HG03520 (cell line): ENCODE data around the gene GDNF.
A peak's percentile ranks its signal among the peaks of the same experiment; 100 is the strongest.
"Not testable (repeated sequence)": the region's sequence is repeated elsewhere in the genome, so short reads cannot be mapped to it uniquely, and the experiment has no call there.

Experiments used
- ATAC-seq: cut with Tn5 transposase; IDR thresholded peaks from one replicate; pipeline ENCODE4 v1.9.1; 2021; ENCODE audit warnings: mild to moderate bottlenecking, moderate library complexity; ENCODE audit not compliant: unreplicated experiment

Gene GDNF

GRCh38 chr5:37839407-37840052 lies at the start of gene GDNF:
Gene GDNF (minus strand): TSS chr5:37840041. CDS start chr5:37834796, 5,245 bp downstream.
- no peak for ATAC-seq

DNA sequence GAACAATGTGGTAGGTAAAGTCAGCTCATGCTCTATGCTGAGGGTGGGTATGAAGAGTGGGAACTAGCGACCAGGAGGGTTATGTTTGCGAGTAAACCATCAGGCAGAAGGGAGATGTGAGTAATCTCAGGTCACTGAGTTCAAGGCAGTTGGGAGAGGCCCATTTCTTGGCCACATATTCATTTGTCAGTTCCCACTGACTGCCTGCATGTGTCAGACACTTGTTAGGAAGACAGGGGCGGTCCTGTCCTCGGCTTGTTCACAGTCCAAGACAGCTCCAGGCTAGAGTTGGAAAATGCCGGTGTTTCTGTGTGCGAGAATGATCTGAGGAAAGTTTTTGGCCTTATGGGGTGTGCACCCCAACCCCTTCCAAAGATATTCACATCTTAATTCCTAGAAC lies 48.6 kb upstream of the GDNF start:
- ATAC-seq = no peak

DNA sequence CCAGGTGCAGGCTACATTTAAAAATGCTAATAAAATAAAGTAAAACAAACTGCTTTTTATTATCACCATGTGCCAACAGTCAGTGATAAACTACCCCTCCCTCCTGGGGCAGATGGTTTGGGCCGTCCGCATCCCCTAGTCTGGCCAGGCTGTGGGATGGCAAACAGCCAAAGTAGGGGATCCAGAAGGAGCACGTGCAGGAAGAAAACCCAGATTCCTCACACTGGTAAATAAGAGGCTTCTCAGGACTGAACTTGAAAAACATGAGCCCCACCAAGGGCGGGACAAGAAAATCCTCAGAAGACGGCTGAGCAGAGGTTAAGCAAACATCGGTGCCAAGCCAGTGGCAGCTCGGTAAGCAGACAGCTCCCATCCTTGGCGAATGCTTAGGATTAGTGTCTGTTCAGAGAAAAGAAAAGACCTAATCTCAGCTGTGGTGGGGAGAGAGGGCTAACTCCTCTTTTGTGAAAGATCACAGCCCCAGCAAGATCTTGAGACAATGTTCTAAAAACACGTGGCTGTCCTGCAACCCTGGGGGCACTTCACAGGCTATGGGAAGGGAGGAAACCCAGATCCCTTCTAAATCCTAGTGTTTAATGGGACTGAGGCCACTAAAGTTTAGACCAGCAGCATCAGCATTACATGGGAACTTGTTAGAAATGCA lies 46.5 kb upstream of the GDNF start:
- ATAC-seq = no peak

DNA sequence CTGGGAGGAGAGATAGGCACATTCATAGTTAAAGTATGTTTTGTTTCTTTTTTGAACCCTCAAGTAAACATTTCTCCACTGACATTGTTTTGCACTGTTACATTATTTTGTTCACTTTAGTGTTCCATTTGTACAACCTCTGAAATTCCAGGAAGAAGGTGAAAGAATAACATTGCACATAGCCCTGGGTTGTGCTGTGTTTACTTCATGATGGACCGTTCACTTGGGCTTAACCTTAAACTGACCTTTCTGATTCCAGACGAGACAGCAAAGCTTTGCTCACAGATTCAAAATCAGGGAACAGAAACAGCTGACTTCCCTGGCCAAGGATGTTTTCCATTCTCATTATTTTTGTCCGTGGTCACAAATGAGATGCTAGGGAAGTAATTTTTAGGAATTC lies 42.8 kb upstream of the GDNF start:
- no peak for ATAC-seq

DNA sequence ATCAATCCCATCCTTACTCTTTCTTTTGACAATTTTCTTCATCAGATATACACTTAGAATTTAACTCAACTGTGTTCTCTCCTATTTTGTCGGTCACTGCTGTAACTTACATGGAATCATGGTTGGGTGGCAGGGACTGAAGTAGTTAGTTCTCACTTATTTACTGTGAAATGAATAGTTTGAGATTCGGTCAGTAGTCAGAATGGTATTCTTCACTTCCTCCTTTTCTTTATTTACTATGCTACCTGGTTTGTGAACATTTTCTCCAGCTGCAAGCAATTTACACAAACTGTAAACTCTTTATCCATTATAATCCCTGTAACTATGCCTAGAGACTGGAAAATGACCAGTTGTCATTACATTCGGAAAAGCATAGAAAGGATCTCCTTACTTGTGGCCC lies 41.5 kb upstream of the GDNF start:
- ATAC-seq = peak; percentile 93

DNA sequence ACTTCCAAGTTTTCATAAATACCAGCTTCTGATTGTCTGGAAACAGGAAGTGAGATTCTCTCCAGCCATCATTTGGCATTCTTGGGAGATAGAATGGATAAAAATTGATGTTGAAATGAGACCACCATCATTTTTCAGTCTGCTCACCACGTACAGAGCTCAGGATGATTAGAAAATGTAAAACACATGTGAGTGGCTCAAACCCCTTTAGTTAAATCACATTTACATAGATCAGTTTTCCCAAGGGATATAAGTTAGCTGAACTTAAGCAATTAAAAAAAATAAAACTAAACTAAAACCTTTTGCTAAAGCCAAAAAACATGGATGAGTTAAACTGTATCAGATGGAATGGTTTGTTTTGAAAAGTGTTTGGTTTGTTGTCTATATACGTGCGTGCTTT lies 37.1 kb upstream of the GDNF start:
- ATAC-seq = no peak

DNA sequence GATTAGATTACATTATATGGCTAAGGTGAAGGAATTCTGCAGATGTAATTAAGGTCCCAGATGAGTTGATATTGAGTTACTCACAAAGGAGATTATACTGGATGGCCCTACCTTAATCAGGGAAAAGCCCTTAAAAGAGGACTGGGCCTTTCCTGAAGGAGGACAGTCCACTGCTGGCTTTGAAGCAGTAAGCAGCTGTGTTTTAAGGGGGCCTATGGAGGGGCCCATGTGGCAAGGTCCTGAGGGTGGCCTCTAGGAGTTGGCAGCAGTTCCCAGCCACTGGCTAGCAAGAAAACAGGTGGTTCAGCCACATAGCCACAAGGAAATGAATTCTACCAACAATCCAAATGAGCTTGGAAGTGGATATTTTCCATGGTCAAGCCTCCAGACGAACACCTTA lies 36.4 kb upstream of the GDNF start:
- ATAC-seq = no peak

- ATAC-seq = peak; percentile 63
Observed at GRCh38 chr5:37875051-37875787, 35.4 kb upstream of the GDNF start.

DNA sequence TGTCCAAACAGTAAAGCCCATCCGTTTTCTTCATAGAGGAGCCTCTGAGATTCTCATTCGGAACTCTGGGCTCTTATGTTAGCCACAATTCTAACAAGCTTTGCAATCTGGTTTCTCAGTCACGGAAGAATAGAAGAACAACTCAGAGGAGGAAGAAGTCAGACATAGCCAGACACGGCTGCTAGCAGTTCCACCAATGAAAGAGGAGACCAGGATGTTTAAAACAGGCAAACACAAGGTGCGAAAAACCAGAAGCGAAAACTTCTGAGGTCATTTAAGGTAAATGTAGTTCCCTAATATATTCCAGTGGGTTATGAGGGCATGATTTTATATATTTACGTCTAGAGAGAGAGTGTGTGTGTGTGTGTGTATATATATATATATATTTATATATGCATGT lies 34.1 kb upstream of the GDNF start:
- ATAC-seq = no peak

GRCh38 chr5:37871023-37871815 lies 31.4 kb upstream of the GDNF start:
- ATAC-seq = no peak

GRCh38 chr5:37869216-37869615 lies 29.4 kb upstream of the GDNF start:
- ATAC-seq = no peak

DNA sequence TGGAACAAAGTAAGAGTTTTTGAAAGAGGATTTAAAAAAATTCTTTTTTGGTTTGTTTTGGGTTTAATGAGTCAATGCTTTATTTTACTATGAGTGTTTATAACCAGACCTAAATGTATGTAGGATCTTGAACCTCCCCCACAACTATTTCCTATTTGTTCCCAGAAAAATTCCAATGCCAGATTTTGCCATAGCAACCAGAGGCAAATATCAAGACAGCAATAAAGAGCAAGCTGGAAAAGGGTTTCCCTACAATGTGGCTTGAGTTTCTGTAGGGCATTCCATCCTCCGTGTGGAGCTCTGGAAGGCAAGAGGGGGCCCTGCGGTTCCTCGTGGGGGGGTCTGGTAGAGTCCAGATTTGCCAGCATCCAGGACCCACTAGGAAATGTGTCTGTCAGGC lies 27.8 kb upstream of the GDNF start:
- no peak for ATAC-seq

DNA sequence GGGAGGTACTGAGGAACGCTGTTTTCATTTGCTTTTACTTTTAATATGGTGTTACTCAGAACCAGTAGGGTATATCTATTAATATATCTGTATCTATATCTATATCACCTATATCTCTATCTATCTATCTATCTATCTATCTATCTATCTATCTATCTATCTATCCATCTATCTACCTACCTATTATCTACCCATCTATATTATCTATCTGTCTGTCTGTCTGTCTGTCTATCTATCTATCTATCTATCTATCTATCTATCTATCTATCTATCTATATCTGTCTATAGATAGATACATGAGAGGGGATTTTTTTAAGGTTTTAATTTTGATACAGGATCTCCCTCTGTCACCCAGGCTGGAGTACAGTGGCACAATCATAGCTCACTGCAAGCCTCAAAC lies 23.1 kb upstream of the GDNF start:
- ATAC-seq = not testable (repeated sequence)

- ATAC-seq = no peak
Observed at GRCh38 chr5:37860206-37860605, 20.4 kb upstream of the GDNF start.

- peak; percentile 99 for ATAC-seq
Observed at GRCh38 chr5:37859805-37860204, 20.0 kb upstream of the GDNF start.

- ATAC-seq = no peak
Observed at GRCh38 chr5:37858250-37858649, 18.4 kb upstream of the GDNF start.

DNA sequence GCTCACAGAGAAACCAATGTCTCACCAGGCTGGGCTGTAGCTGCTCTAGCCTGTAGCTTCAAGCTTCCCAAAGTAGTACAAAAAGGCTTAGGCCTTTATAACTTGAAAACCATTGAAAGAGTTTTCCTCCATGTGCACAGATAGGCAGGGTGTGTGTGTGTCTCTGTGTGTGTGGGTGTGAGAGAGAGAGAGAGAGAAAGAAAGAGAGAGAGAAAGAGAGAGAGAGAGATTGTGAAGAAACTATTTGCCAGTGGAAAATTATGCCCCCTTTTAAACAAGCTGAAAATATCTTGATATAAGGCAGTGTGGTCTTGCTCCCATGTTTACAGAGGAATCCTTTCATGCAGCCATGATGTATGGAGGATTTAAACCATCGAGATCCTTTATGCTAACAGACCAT lies 17.9 kb upstream of the GDNF start:
- ATAC-seq = no peak

DNA sequence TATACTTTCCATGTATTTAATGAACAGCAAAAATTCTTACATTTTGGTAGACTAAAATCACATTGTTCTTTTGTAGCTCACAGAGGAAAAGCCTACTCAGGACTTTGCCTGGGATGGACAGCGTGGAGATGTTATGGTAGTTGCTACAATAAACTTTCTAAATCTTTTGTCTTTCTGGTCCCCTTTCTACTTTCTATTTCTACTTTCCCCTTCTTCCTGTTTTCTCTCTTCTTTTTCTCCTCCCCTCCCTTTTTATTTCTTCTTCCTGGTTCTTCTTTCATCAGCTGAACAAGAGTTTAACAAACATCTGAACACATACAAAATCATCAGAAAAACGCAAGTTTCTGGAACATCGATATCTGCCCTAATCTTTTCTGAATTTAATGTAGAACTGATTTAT lies 15.6 kb upstream of the GDNF start:
- no peak for ATAC-seq

- ATAC-seq = no peak
Observed at GRCh38 chr5:37851305-37851704, 11.5 kb upstream of the GDNF start.

DNA sequence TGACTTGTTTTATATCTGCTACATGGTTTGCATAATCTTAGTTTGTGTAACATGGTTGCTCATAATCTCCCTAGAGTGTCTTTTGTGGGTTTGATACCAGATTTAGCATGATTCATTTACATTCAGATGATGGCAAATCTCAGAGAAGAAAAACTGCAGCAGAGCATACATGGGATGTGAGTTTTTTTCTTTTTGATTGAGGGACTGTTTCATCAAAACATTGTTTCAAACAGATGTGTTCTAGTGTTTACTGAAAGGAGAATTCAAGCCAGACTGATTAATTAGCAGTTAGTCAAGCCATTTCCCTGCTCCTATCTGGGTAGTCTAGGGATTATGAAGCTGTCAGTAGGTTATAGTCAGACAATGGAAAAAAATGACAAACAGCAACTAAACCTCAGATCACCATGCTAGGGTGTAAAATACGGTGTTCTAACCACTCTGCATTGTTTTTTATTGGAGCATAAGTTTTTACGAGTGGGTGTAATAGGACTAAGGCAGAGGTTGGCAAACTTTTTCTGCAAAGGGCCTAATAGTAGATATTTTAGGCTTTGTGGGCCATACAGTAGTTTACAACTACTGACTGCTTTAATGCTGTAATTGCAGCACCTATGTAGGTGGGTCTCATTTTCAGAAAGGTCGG lies 10.5 kb upstream of the GDNF start:
- no peak for ATAC-seq

GRCh38 chr5:37849641-37850040 lies 9.8 kb upstream of the GDNF start:
- ATAC-seq = no peak
